ENCODE data around the gene LILRB1.

- TF ChIP-seq CTCF (conservative IDR thresholded peaks at IDR 0.05; ENCODE audit: low read depth, low read length) (no peak), EZH2phosphoT487 (IDR thresholded peaks at IDR 0.05; ENCODE audit: borderline replicate concordance, low read length) (no peak)
Observed at GRCh38 chr19:54608205-54608604, 22.1 kb upstream of the LILRB1 start.
